ENCODE data around the gene XPO4.
"Not testable (repeated sequence)": the region's sequence is repeated elsewhere in the genome, so short reads cannot be mapped to it uniquely, and the experiment has no call there.

XPO4 gene

GRCh38 chr13:20890540-20890939, 12.0 kb downstream of the XPO4 start:
- DNase-seq = not testable (repeated sequence)

- DNase-seq = no peak
Observed at GRCh38 chr13:20882206-20882605, 20.3 kb downstream of the XPO4 start.

GRCh38 chr13:20877902-20878301, 24.6 kb downstream of the XPO4 start:
- no peak for DNase-seq

GRCh38 chr13:20876802-20877201, 25.7 kb downstream of the XPO4 start:
- DNase-seq = not testable (repeated sequence)

GRCh38 chr13:20874439-20874838, 28.1 kb downstream of the XPO4 start:
- DNase-seq = not testable (repeated sequence)

GRCh38 chr13:20873348-20873747, 29.2 kb downstream of the XPO4 start:
- DNase-seq = no peak

GRCh38 chr13:20870829-20871228, 31.7 kb downstream of the XPO4 start:
- DNase-seq = no peak

GRCh38 chr13:20869540-20869939, 33.0 kb downstream of the XPO4 start:
- no peak for DNase-seq

- DNase-seq = no peak
Observed at GRCh38 chr13:20867408-20867807, 35.1 kb downstream of the XPO4 start.

GRCh38 chr13:20861666-20862065, 40.9 kb downstream of the XPO4 start:
- DNase-seq = not testable (repeated sequence)

- DNase-seq = no peak
Observed at GRCh38 chr13:20860844-20861243, 41.7 kb downstream of the XPO4 start.

GRCh38 chr13:20856650-20857049, 45.9 kb downstream of the XPO4 start:
- DNase-seq = no peak

GRCh38 chr13:20851844-20852402, 50.6 kb downstream of the XPO4 start:
- DNase-seq = no peak

GRCh38 chr13:20848944-20849343, 53.6 kb downstream of the XPO4 start:
- DNase-seq = no peak

- DNase-seq = no peak
Observed at GRCh38 chr13:20848203-20848602, 54.3 kb downstream of the XPO4 start.

GRCh38 chr13:20847296-20847695, 55.2 kb downstream of the XPO4 start:
- DNase-seq = no peak

- no peak for DNase-seq
Observed at GRCh38 chr13:20843166-20843565, 59.4 kb downstream of the XPO4 start.

GRCh38 chr13:20840568-20840967, 62.0 kb downstream of the XPO4 start:
- DNase-seq = no peak

GRCh38 chr13:20833900-20834679, 68.5 kb downstream of the XPO4 start:
- no peak for DNase-seq

- no peak for DNase-seq
Observed at GRCh38 chr13:20832861-20833260, 69.7 kb downstream of the XPO4 start.

GRCh38 chr13:20831933-20832332, 70.6 kb downstream of the XPO4 start:
- no peak for DNase-seq

- DNase-seq = no peak
Observed at GRCh38 chr13:20831254-20831653, 71.3 kb downstream of the XPO4 start.

- DNase-seq = peak; percentile 72
Observed at GRCh38 chr13:20828539-20829364, 73.8 kb downstream of the XPO4 start.

Data from activated CD4-positive, alpha-beta T cell treated with anti-CD3 and anti-CD28 coated beads, Interleukin-2, amount 50 U/mL, for 16 hours (primary cell).